Measurements from ENCODE around the gene HOXD3. TPM values are rescaled to one million over a fixed set of nuclear protein-coding genes. Genes with fewer than 3 reads are reported as not detected.

Gene HOXD3
- total RNA-seq, 2 experiments from 2014 or later: not detected

DNA sequence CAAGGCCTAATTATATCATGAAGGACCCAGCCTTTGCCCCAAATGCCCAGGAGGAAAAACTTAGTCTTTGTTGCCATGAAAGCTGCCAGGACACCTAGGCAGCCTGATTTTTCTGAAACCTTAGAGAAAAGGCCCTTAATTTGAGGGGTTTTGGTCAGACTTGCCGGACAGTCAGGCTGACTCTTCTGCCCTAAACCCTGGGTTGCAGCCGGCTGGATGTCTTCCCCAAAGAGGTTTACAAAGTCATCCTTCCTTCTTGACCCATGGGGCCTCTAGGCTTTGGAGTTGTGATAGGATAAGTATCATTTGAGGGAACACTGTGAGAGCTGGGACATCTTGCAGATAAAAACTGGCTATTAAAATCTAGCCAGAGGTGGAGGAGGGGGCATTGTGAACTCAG lies 28.9 kb downstream of the HOXD3 start:
- Histone ChIP-seq H4K20me1 (ENCODE audit: insufficient read depth, low read length) (no peaks in the 10 kb centered on the region), H3K4me1 (ENCODE audit: insufficient read depth, low read length, poor library complexity, severe bottlenecking) (no peaks in the 10 kb centered on the region), H2AFZ (ENCODE audit: low read length) (no peak overlapping the region), H3K9me2 (ENCODE audit: insufficient read depth, low read length) (no peaks in the 10 kb centered on the region), H3K79me2 (ENCODE audit: insufficient read depth, low read depth, low read length) (no peaks in the 10 kb centered on the region), H3K36me3 (ENCODE audit: insufficient read depth, low read length) (no peaks in the 10 kb centered on the region), H3K27ac (ENCODE audit: low read depth, low read length, poor library complexity, severe bottlenecking) (no peak overlapping the region), H3K9me3 (ENCODE audit: low read length) (no peaks in the 10 kb centered on the region), H3K4me2 (ENCODE audit: low read length) (no peak overlapping the region), H3K4me3 (ENCODE audit: low read depth, low read length, poor library complexity, severe bottlenecking) (no peak overlapping the region)
- DNase-seq (ENCODE audit: low spot score): no peak
- intact Hi-C loops (cut with micrococcal nuclease; ENCODE audit: unreplicated experiment): no loop called here
- CTCF ChIA-PET (ENCODE audit: unreplicated experiment): no interaction called here
- POLR2A ChIA-PET: interaction anchor here (0.6 kb wide), 1 partner anchor 998 kb away, joined by 4 read pairs; no protein-coding TSS in a partner anchor
- no peak for TF ChIP-seq EZH2phosphoT487 (IDR thresholded peaks at IDR 0.05; ENCODE audit: borderline replicate concordance, low read depth, low read length)
- TF ChIP-seq, protein P1, sequence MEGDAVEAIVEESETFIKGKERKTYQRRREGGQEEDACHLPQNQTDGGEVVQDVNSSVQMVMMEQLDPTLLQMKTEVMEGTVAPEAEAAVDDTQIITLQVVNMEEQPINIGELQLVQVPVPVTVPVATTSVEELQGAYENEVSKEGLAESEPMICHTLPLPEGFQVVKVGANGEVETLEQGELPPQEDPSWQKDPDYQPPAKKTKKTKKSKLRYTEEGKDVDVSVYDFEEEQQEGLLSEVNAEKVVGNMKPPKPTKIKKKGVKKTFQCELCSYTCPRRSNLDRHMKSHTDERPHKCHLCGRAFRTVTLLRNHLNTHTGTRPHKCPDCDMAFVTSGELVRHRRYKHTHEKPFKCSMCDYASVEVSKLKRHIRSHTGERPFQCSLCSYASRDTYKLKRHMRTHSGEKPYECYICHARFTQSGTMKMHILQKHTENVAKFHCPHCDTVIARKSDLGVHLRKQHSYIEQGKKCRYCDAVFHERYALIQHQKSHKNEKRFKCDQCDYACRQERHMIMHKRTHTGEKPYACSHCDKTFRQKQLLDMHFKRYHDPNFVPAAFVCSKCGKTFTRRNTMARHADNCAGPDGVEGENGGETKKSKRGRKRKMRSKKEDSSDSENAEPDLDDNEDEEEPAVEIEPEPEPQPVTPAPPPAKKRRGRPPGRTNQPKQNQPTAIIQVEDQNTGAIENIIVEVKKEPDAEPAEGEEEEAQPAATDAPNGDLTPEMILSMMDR (conservative IDR thresholded peaks at IDR 0.05; ENCODE audit: low read length): no peak
- no TSS peak for BruUV-seq (replicated peaks)

DNA sequence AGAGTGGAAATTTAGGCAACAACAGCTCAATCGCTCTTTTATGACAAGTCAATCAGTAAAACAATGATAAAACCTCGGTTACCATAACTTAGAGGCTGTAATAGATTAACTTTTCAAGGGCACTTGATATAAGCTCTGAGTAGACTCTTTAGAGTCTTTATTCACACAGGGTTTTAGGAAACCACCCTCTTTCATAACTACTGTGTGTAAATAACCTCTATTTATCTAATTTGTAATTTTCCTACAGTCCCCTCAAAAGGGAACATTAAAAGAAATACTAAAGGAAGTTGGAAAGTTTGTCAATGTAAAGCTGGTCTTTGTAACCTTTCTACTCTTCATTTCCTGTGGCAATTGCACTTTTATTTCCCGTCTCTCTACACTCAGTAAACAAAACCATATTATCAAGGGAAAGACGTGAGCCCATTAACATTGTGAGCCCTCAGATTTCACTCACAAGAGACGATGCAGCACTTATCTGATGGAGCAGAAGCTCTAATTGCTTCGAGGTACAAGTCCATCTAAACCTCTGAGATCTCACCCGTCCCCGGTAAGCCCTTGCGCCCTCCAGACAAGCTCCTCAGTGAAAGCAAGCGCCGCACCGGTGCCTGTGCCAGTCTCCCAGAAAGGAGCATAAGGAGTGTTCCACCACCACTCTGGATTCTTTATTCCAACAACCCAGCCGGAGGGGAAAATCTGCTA lies 30.2 kb downstream of the HOXD3 start:
- POLR2A ChIA-PET: no interaction called here
- no TSS peak for BruUV-seq (replicated peaks)

More for the DNA sequence above, 30.2 kb downstream of the HOXD3 start:
- intact Hi-C loops (cut with micrococcal nuclease; ENCODE audit: unreplicated experiment): no loop called here
- Histone ChIP-seq H3K9me2 (ENCODE audit: insufficient read depth, low read length) (no peaks in the 10 kb centered on the region), H3K4me3 (ENCODE audit: low read depth, low read length, poor library complexity, severe bottlenecking) (no peak overlapping the region), H3K4me1 (ENCODE audit: insufficient read depth, low read length, poor library complexity, severe bottlenecking) (no peaks in the 10 kb centered on the region), H3K36me3 (ENCODE audit: insufficient read depth, low read length) (no peaks in the 10 kb centered on the region), H2AFZ (ENCODE audit: low read length) (no peak overlapping the region), H3K4me2 (ENCODE audit: low read length) (no peak overlapping the region), H3K79me2 (ENCODE audit: insufficient read depth, low read depth, low read length) (no peaks in the 10 kb centered on the region), H3K27ac (ENCODE audit: low read depth, low read length, poor library complexity, severe bottlenecking) (no peak overlapping the region), H3K9me3 (ENCODE audit: low read length) (no peaks in the 10 kb centered on the region), H4K20me1 (ENCODE audit: insufficient read depth, low read length) (no peaks in the 10 kb centered on the region)
- CTCF ChIA-PET (ENCODE audit: unreplicated experiment): no interaction called here
- DNase-seq (ENCODE audit: low spot score): no peak
- TF ChIP-seq EZH2phosphoT487 (IDR thresholded peaks at IDR 0.05; ENCODE audit: borderline replicate concordance, low read depth, low read length): no peak
- TF ChIP-seq, protein P1 (conservative IDR thresholded peaks at IDR 0.05; ENCODE audit: low read length): no peak

Measured in OCI-LY7 (cell line).